WTC11 (cell line): ENCODE measurements around the gene SPPL2B. TPM values are rescaled to one million over a fixed set of nuclear protein-coding genes. Genes with fewer than 3 reads are reported as not detected.

Source experiments
- CBFB ChIP-seq: sonication (generic); formaldehyde crosslinking; IDR thresholded peaks from 2 replicates; pipeline ENCODE4 v1.8.1; 2022; ENCODE audit warnings: mild to moderate bottlenecking, low read depth, missing genetic modification reagents
- ELF4 ChIP-seq: sonication (generic); formaldehyde crosslinking; IDR thresholded peaks from 2 replicates; pipeline ENCODE4 v1.8.1; 2022; ENCODE audit warnings: low read depth, mild to moderate bottlenecking, moderate library complexity, missing genetic modification reagents
- KAT7 ChIP-seq: sonication (generic); formaldehyde crosslinking; IDR thresholded peaks from 2 replicates; pipeline ENCODE4 v1.8.1; 2023; ENCODE audit warnings: missing genetic modification reagents, mild to moderate bottlenecking, borderline replicate concordance
- NFATC4 ChIP-seq: fragments of 250-450 bp; sonication (Bioruptor Pico); IDR thresholded peaks from 2 replicates; pipeline ENCODE4 v1.9.0; 2021; ENCODE audit warnings: mild to moderate bottlenecking
- NR1H2 ChIP-seq: sonication (generic); formaldehyde crosslinking; IDR thresholded peaks from 2 replicates; pipeline ENCODE4 v1.9.0; 2021; ENCODE audit warnings: mild to moderate bottlenecking, moderate library complexity, missing genetic modification reagents
- SMAD4 ChIP-seq: sonication (generic); formaldehyde crosslinking; IDR thresholded peaks from 2 replicates; pipeline ENCODE4 v1.8.0; 2022; ENCODE audit warnings: mild to moderate bottlenecking, missing genetic modification reagents
- ZNF121 ChIP-seq: sonication (generic); formaldehyde crosslinking; IDR thresholded peaks from 2 replicates; pipeline ENCODE4 v1.8.0; 2023; ENCODE audit warnings: missing genetic modification reagents
- ZNF219 ChIP-seq: sonication (generic); formaldehyde crosslinking; IDR thresholded peaks from 2 replicates; pipeline ENCODE4 v1.8.0; 2023; ENCODE audit warnings: missing genetic modification reagents, mild to moderate bottlenecking, borderline replicate concordance
- ZNF263 ChIP-seq: sonication (generic); formaldehyde crosslinking; IDR thresholded peaks from 2 replicates; pipeline ENCODE4 v1.8.1; 2022; ENCODE audit warnings: low read depth, mild to moderate bottlenecking, moderate library complexity, missing genetic modification reagents
- ZNF396 ChIP-seq: fragments of 250-450 bp; sonication (Bioruptor Pico); IDR thresholded peaks from 2 replicates; pipeline ENCODE4 v1.8.0; 2021; ENCODE audit warnings: mild to moderate bottlenecking, moderate library complexity, borderline replicate concordance
- ZNF671 ChIP-seq: fragments of 250-450 bp; sonication (Bioruptor Pico); IDR thresholded peaks from 2 replicates; pipeline ENCODE4 v1.8.0; 2021; ENCODE audit warnings: mild to moderate bottlenecking
- total RNA-seq: library from RNA; stranded (reverse); gene quantifications from 3 replicates; pipeline ENCODE4 v1.2.3, GENCODE V29; 2021
- TF ChIP-seq, protein P1 (sequence below): fragments of 250-450 bp; sonication (Bioruptor Pico); IDR thresholded peaks from 2 replicates; pipeline ENCODE4 v1.9.0; 2021; ENCODE audit warnings: mild to moderate bottlenecking, borderline replicate concordance
- TF ChIP-seq, protein P2 (sequence below): fragments of 250-450 bp; sonication (Bioruptor Pico); IDR thresholded peaks from 2 replicates; pipeline ENCODE4 v1.8.0; 2021; ENCODE audit warnings: mild to moderate bottlenecking
- TF ChIP-seq, protein P3 (sequence below): sonication (generic); formaldehyde crosslinking; IDR thresholded peaks from 2 replicates; pipeline ENCODE4 v1.8.1; 2023; ENCODE audit warnings: mild to moderate bottlenecking, missing genetic modification reagents
- TF ChIP-seq, protein P4 (sequence below): sonication (generic); formaldehyde crosslinking; IDR thresholded peaks from 2 replicates; pipeline ENCODE4 v1.8.1; 2022; ENCODE audit warnings: low read depth, mild to moderate bottlenecking, moderate library complexity, missing genetic modification reagents, borderline replicate concordance
- TF ChIP-seq, protein P5 (sequence below): sonication (generic); formaldehyde crosslinking; IDR thresholded peaks from 2 replicates; pipeline ENCODE4 v1.8.0; 2022; ENCODE audit warnings: mild to moderate bottlenecking, missing genetic modification reagents
- TF ChIP-seq, protein P6 (sequence below): sonication (generic); formaldehyde crosslinking; IDR thresholded peaks from 2 replicates; pipeline ENCODE4 v1.8.1; 2023; ENCODE audit warnings: mild to moderate bottlenecking, moderate library complexity, missing genetic modification reagents
- TF ChIP-seq, protein P7 (sequence below): sonication (generic); formaldehyde crosslinking; IDR thresholded peaks from 2 replicates; pipeline ENCODE4 v1.8.0; 2022; ENCODE audit warnings: mild to moderate bottlenecking, missing genetic modification reagents
- TF ChIP-seq, protein P8 (sequence below): fragments of 200-600 bp; IDR thresholded peaks from 2 replicates; pipeline ENCODE4 v1.8.0; 2022; ENCODE audit warnings: antibody characterized with exemption
- TF ChIP-seq, protein P9 (sequence below): sonication (generic); formaldehyde crosslinking; IDR thresholded peaks from 2 replicates; pipeline ENCODE4 v1.8.0; 2023; ENCODE audit warnings: missing genetic modification reagents

The SPPL2B gene
- total RNA-seq, 1 experiment from 2014 or later = 117 TPM

DNA sequence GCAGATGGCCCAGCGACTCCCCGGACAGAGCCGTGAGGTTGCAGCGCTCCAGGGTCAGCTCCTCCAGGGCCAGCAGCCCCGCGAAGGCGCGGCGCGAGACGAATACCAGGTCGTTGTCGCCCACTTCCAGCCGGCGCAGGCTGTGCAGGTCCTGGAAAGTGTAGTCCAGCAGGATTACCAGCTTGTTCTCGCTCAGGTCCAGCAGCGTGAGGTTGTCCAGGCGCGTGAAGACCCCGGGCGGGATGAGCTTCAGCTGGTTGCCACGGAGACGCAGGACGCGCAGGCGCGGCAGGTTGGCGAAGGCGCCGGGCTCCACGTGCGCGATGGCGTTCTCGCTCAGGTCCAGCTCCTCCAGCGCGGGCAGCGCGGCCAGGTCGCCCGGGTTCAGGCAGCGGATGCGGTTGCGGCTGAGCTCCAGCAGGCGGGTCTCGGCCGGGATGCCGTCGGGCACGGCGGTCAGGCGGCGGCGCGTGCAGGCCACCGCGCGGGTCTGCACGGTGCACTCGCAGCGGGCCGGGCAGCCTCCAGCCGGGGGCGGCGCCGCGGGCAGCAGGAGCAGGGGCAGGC is 37.2 kb upstream of the SPPL2B start (continued):
- TF ChIP-seq, protein P1, sequence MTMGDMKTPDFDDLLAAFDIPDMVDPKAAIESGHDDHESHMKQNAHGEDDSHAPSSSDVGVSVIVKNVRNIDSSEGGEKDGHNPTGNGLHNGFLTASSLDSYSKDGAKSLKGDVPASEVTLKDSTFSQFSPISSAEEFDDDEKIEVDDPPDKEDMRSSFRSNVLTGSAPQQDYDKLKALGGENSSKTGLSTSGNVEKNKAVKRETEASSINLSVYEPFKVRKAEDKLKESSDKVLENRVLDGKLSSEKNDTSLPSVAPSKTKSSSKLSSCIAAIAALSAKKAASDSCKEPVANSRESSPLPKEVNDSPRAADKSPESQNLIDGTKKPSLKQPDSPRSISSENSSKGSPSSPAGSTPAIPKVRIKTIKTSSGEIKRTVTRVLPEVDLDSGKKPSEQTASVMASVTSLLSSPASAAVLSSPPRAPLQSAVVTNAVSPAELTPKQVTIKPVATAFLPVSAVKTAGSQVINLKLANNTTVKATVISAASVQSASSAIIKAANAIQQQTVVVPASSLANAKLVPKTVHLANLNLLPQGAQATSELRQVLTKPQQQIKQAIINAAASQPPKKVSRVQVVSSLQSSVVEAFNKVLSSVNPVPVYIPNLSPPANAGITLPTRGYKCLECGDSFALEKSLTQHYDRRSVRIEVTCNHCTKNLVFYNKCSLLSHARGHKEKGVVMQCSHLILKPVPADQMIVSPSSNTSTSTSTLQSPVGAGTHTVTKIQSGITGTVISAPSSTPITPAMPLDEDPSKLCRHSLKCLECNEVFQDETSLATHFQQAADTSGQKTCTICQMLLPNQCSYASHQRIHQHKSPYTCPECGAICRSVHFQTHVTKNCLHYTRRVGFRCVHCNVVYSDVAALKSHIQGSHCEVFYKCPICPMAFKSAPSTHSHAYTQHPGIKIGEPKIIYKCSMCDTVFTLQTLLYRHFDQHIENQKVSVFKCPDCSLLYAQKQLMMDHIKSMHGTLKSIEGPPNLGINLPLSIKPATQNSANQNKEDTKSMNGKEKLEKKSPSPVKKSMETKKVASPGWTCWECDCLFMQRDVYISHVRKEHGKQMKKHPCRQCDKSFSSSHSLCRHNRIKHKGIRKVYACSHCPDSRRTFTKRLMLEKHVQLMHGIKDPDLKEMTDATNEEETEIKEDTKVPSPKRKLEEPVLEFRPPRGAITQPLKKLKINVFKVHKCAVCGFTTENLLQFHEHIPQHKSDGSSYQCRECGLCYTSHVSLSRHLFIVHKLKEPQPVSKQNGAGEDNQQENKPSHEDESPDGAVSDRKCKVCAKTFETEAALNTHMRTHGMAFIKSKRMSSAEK (CRISPR knock-in tag) = no peak
- peak; percentile 34; the same call in 1 of the 2 replicates for TF ChIP-seq CBFB (CRISPR knock-in tag)
- TF ChIP-seq, protein P2, sequence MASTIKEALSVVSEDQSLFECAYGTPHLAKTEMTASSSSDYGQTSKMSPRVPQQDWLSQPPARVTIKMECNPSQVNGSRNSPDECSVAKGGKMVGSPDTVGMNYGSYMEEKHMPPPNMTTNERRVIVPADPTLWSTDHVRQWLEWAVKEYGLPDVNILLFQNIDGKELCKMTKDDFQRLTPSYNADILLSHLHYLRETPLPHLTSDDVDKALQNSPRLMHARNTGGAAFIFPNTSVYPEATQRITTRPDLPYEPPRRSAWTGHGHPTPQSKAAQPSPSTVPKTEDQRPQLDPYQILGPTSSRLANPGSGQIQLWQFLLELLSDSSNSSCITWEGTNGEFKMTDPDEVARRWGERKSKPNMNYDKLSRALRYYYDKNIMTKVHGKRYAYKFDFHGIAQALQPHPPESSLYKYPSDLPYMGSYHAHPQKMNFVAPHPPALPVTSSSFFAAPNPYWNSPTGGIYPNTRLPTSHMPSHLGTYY (CRISPR knock-in tag) = no peak
- no peak for TF ChIP-seq ELF4 (CRISPR knock-in tag)
- TF ChIP-seq KAT7 = no peak
- TF ChIP-seq, protein P3, sequence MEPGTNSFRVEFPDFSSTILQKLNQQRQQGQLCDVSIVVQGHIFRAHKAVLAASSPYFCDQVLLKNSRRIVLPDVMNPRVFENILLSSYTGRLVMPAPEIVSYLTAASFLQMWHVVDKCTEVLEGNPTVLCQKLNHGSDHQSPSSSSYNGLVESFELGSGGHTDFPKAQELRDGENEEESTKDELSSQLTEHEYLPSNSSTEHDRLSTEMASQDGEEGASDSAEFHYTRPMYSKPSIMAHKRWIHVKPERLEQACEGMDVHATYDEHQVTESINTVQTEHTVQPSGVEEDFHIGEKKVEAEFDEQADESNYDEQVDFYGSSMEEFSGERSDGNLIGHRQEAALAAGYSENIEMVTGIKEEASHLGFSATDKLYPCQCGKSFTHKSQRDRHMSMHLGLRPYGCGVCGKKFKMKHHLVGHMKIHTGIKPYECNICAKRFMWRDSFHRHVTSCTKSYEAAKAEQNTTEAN (CRISPR knock-in tag) = no peak
- TF ChIP-seq NR1H2 (CRISPR knock-in tag) = no peak
- TF ChIP-seq NFATC4 = no peak
- TF ChIP-seq, protein P4, sequence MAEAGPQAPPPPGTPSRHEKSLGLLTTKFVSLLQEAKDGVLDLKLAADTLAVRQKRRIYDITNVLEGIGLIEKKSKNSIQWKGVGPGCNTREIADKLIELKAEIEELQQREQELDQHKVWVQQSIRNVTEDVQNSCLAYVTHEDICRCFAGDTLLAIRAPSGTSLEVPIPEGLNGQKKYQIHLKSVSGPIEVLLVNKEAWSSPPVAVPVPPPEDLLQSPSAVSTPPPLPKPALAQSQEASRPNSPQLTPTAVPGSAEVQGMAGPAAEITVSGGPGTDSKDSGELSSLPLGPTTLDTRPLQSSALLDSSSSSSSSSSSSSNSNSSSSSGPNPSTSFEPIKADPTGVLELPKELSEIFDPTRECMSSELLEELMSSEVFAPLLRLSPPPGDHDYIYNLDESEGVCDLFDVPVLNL = no peak
- TF ChIP-seq ZNF671 = no peak
- no peak for TF ChIP-seq ZNF219 (CRISPR knock-in tag)
- no peak for TF ChIP-seq ZNF121 (CRISPR knock-in tag)
- TF ChIP-seq, protein P5, sequence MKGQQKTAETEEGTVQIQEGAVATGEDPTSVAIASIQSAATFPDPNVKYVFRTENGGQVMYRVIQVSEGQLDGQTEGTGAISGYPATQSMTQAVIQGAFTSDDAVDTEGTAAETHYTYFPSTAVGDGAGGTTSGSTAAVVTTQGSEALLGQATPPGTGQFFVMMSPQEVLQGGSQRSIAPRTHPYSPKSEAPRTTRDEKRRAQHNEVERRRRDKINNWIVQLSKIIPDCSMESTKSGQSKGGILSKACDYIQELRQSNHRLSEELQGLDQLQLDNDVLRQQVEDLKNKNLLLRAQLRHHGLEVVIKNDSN = 0 out of 2 replicates have a peak, but pooled peaks have one; percentile 12
- TF ChIP-seq, protein P6, sequence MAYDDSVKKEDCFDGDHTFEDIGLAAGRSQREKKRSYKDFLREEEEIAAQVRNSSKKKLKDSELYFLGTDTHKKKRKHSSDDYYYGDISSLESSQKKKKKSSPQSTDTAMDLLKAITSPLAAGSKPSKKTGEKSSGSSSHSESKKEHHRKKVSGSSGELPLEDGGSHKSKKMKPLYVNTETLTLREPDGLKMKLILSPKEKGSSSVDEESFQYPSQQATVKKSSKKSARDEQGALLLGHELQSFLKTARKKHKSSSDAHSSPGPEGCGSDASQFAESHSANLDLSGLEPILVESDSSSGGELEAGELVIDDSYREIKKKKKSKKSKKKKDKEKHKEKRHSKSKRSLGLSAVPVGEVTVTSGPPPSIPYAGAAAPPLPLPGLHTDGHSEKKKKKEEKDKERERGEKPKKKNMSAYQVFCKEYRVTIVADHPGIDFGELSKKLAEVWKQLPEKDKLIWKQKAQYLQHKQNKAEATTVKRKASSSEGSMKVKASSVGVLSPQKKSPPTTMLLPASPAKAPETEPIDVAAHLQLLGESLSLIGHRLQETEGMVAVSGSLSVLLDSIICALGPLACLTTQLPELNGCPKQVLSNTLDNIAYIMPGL = no peak
- TF ChIP-seq, protein P7, sequence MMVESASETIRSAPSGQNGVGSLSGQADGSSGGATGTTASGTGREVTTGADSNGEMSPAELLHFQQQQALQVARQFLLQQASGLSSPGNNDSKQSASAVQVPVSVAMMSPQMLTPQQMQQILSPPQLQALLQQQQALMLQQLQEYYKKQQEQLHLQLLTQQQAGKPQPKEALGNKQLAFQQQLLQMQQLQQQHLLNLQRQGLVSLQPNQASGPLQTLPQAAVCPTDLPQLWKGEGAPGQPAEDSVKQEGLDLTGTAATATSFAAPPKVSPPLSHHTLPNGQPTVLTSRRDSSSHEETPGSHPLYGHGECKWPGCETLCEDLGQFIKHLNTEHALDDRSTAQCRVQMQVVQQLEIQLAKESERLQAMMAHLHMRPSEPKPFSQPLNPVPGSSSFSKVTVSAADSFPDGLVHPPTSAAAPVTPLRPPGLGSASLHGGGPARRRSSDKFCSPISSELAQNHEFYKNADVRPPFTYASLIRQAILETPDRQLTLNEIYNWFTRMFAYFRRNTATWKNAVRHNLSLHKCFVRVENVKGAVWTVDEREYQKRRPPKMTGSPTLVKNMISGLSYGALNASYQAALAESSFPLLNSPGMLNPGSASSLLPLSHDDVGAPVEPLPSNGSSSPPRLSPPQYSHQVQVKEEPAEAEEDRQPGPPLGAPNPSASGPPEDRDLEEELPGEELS = peak; percentile 92
- TF ChIP-seq, protein P8, sequence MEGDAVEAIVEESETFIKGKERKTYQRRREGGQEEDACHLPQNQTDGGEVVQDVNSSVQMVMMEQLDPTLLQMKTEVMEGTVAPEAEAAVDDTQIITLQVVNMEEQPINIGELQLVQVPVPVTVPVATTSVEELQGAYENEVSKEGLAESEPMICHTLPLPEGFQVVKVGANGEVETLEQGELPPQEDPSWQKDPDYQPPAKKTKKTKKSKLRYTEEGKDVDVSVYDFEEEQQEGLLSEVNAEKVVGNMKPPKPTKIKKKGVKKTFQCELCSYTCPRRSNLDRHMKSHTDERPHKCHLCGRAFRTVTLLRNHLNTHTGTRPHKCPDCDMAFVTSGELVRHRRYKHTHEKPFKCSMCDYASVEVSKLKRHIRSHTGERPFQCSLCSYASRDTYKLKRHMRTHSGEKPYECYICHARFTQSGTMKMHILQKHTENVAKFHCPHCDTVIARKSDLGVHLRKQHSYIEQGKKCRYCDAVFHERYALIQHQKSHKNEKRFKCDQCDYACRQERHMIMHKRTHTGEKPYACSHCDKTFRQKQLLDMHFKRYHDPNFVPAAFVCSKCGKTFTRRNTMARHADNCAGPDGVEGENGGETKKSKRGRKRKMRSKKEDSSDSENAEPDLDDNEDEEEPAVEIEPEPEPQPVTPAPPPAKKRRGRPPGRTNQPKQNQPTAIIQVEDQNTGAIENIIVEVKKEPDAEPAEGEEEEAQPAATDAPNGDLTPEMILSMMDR = no peak
- TF ChIP-seq ZNF263 (CRISPR knock-in tag) = no peak
- TF ChIP-seq ZNF396 = no peak
- TF ChIP-seq SMAD4 (CRISPR knock-in tag) = no peak
- TF ChIP-seq, protein P9, sequence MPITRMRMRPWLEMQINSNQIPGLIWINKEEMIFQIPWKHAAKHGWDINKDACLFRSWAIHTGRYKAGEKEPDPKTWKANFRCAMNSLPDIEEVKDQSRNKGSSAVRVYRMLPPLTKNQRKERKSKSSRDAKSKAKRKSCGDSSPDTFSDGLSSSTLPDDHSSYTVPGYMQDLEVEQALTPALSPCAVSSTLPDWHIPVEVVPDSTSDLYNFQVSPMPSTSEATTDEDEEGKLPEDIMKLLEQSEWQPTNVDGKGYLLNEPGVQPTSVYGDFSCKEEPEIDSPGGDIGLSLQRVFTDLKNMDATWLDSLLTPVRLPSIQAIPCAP (CRISPR knock-in tag) = no peak
